Measurements from ENCODE around the gene GFRA1.

Gene GFRA1, protein sequence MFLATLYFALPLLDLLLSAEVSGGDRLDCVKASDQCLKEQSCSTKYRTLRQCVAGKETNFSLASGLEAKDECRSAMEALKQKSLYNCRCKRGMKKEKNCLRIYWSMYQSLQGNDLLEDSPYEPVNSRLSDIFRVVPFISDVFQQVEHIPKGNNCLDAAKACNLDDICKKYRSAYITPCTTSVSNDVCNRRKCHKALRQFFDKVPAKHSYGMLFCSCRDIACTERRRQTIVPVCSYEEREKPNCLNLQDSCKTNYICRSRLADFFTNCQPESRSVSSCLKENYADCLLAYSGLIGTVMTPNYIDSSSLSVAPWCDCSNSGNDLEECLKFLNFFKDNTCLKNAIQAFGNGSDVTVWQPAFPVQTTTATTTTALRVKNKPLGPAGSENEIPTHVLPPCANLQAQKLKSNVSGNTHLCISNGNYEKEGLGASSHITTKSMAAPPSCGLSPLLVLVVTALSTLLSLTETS

GRCh38 chr10:116272440-116273283, at the start of gene GFRA1:
Gene GFRA1 (minus strand): TSS chr10:116273206. CDS start chr10:116272029, 1,177 bp downstream.
- Histone ChIP-seq H3K9ac (ENCODE audit: low read length) (no peak within 1 kb of the TSS), H3K4me3 (ENCODE audit: low read length) (peak within 1 kb of the TSS; percentile 72), H3K36me3 (ENCODE audit: control insufficient read depth, insufficient read depth, low read length) (no peaks in the 10 kb centered on the region), H3K27ac (ENCODE audit: low read depth, low read length) (peak within 1 kb of the TSS; percentile 71), H3K4me1 (ENCODE audit: control insufficient read depth, insufficient read depth, low read length) (no peaks in the 10 kb centered on the region), H3K27me3 (ENCODE audit: control insufficient read depth, insufficient read depth, low read length) (peaks cover 4% of the 10 kb centered on the region)

DNA sequence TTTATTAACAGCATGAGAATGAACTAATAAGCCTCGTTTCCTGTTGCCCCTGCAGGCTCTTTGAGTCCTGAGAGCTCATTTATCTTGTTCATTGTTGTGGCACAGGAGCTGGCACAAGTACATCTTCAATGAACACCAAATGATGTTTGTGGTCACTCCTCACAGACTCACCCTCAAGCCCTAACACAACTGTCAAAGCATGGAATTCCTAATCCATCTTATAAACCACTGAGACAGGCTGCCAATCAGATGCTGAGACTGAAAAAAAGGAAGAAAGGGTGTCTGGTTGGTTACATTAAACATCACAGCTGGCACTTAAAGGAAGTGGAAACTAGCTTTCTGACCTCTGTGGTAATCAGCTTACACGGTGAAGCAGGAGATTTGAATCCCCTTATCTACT, 43.5 kb upstream of the GFRA1 start:
- Histone ChIP-seq H3K9ac (ENCODE audit: low read length) (no peak overlapping the region), H3K36me3 (ENCODE audit: control insufficient read depth, insufficient read depth, low read length) (no peaks in the 10 kb centered on the region), H3K27ac (ENCODE audit: low read depth, low read length) (no peak overlapping the region), H3K27me3 (ENCODE audit: control insufficient read depth, insufficient read depth, low read length) (no peaks in the 10 kb centered on the region), H3K4me1 (ENCODE audit: control insufficient read depth, insufficient read depth, low read length) (no peaks in the 10 kb centered on the region), H3K4me3 (ENCODE audit: low read length) (no peak overlapping the region)

DNA sequence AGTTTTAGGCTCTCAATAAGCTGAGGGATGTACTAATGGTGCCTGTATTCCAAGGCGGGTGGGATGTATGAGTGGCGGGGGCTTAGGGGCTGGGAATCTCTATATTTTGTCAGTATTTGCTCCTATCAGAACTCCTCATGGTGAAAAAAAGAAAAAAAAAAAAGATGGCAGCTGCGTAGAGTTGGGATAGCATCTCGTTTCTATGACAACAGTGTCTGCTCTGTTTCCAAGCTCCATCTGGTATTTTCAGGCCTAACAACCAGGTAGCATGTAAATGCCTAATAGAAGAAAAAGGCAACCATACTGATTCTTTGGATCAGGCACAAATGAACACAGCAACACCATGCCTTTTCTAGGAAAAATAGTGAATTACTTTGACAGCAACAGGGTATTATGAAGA, 39.5 kb upstream of the GFRA1 start:
- no peaks in the 10 kb centered on the region for H3K36me3 ChIP-seq (ENCODE audit: control insufficient read depth, insufficient read depth, low read length)
- no peak overlapping the region for H3K27ac ChIP-seq (ENCODE audit: low read depth, low read length)
- no peak overlapping the region for H3K4me3 ChIP-seq (ENCODE audit: low read length)
- H3K9ac ChIP-seq (ENCODE audit: low read length): no peak overlapping the region
- H3K27me3 ChIP-seq (ENCODE audit: control insufficient read depth, insufficient read depth, low read length): no peaks in the 10 kb centered on the region
- no peaks in the 10 kb centered on the region for H3K4me1 ChIP-seq (ENCODE audit: control insufficient read depth, insufficient read depth, low read length)

GRCh38 chr10:116311706-116312490, 38.9 kb upstream of the GFRA1 start:
- H3K4me3 ChIP-seq (ENCODE audit: low read length): no peak overlapping the region
- H3K4me1 ChIP-seq (ENCODE audit: control insufficient read depth, insufficient read depth, low read length): no peaks in the 10 kb centered on the region
- H3K27ac ChIP-seq (ENCODE audit: low read depth, low read length): no peak overlapping the region
- no peaks in the 10 kb centered on the region for H3K27me3 ChIP-seq (ENCODE audit: control insufficient read depth, insufficient read depth, low read length)
- H3K9ac ChIP-seq (ENCODE audit: low read length): no peak overlapping the region
- H3K36me3 ChIP-seq (ENCODE audit: control insufficient read depth, insufficient read depth, low read length): no peaks in the 10 kb centered on the region

DNA sequence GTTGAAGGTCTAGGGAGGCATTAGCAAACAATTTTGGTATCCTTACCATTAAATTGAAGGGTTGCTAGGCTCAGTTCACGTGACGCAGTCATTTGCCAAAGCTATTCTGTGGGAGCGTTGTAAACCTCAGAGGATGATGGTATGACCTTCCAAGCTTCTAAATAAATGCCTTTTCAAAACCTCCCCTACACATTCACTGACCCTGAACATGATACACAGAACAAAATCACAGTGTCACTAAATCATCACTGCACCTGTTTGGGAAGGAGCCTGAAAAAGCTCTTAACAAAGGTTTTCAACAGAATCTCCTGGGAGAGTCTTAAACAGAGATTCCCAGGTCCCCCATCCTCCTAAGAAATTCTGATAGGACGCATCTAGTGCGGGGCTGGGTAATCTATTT, 38.0 kb upstream of the GFRA1 start:
- no peaks in the 10 kb centered on the region for H3K4me1 ChIP-seq (ENCODE audit: control insufficient read depth, insufficient read depth, low read length)
- no peak overlapping the region for H3K9ac ChIP-seq (ENCODE audit: low read length)
- H3K27me3 ChIP-seq (ENCODE audit: control insufficient read depth, insufficient read depth, low read length): no peaks in the 10 kb centered on the region
- no peak overlapping the region for H3K27ac ChIP-seq (ENCODE audit: low read depth, low read length)
- H3K4me3 ChIP-seq (ENCODE audit: low read length): no peak overlapping the region
- no peaks in the 10 kb centered on the region for H3K36me3 ChIP-seq (ENCODE audit: control insufficient read depth, insufficient read depth, low read length)

DNA sequence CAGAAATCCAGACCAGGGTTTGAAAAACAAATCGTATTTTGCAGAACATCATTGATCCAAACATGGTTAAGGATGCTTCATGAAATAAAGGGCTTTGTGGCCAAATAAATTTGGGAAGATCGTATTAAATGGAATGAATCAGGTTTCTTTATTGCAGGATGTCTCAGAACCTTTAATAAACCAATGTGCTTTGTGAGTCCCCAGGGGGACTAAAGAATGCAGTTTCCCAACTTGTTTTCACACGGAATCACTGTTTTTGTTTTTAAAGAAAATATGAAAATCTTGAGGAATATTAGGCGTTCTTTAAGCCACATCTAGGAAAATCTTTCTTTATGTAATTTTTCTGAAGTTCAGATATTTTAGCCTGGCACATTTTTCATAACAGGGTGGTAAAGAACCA, 34.4 kb upstream of the GFRA1 start:
- H3K4me3 ChIP-seq (ENCODE audit: low read length): no peak overlapping the region
- no peak overlapping the region for H3K27ac ChIP-seq (ENCODE audit: low read depth, low read length)
- H3K4me1 ChIP-seq (ENCODE audit: control insufficient read depth, insufficient read depth, low read length): no peaks in the 10 kb centered on the region
- no peak overlapping the region for H3K9ac ChIP-seq (ENCODE audit: low read length)
- no peaks in the 10 kb centered on the region for H3K36me3 ChIP-seq (ENCODE audit: control insufficient read depth, insufficient read depth, low read length)
- H3K27me3 ChIP-seq (ENCODE audit: control insufficient read depth, insufficient read depth, low read length): no peaks in the 10 kb centered on the region

- Histone ChIP-seq H3K4me1 (ENCODE audit: control insufficient read depth, insufficient read depth, low read length) (no peaks in the 10 kb centered on the region), H3K27ac (ENCODE audit: low read depth, low read length) (no peak overlapping the region), H3K9ac (ENCODE audit: low read length) (no peak overlapping the region), H3K36me3 (ENCODE audit: control insufficient read depth, insufficient read depth, low read length) (no peaks in the 10 kb centered on the region), H3K4me3 (ENCODE audit: low read length) (no peak overlapping the region), H3K27me3 (ENCODE audit: control insufficient read depth, insufficient read depth, low read length) (no peaks in the 10 kb centered on the region)
Measured at GRCh38 chr10:116306847-116307246, 33.8 kb upstream of the GFRA1 start.

GRCh38 chr10:116304923-116305322, 31.9 kb upstream of the GFRA1 start:
- H3K4me3 ChIP-seq (ENCODE audit: low read length): no peak overlapping the region
- no peaks in the 10 kb centered on the region for H3K4me1 ChIP-seq (ENCODE audit: control insufficient read depth, insufficient read depth, low read length)
- H3K9ac ChIP-seq (ENCODE audit: low read length): no peak overlapping the region
- no peaks in the 10 kb centered on the region for H3K36me3 ChIP-seq (ENCODE audit: control insufficient read depth, insufficient read depth, low read length)
- no peak overlapping the region for H3K27ac ChIP-seq (ENCODE audit: low read depth, low read length)
- H3K27me3 ChIP-seq (ENCODE audit: control insufficient read depth, insufficient read depth, low read length): no peaks in the 10 kb centered on the region

- H3K4me3 ChIP-seq (ENCODE audit: low read length): no peak overlapping the region
- H3K36me3 ChIP-seq (ENCODE audit: control insufficient read depth, insufficient read depth, low read length): no peaks in the 10 kb centered on the region
- H3K9ac ChIP-seq (ENCODE audit: low read length): no peak overlapping the region
- H3K27me3 ChIP-seq (ENCODE audit: control insufficient read depth, insufficient read depth, low read length): no peaks in the 10 kb centered on the region
- no peaks in the 10 kb centered on the region for H3K4me1 ChIP-seq (ENCODE audit: control insufficient read depth, insufficient read depth, low read length)
- no peak overlapping the region for H3K27ac ChIP-seq (ENCODE audit: low read depth, low read length)
Measured at GRCh38 chr10:116300542-116300941, 27.5 kb upstream of the GFRA1 start.

- Histone ChIP-seq H3K4me3 (ENCODE audit: low read length) (no peak overlapping the region), H3K27ac (ENCODE audit: low read depth, low read length) (no peak overlapping the region), H3K36me3 (ENCODE audit: control insufficient read depth, insufficient read depth, low read length) (no peaks in the 10 kb centered on the region), H3K27me3 (ENCODE audit: control insufficient read depth, insufficient read depth, low read length) (no peaks in the 10 kb centered on the region), H3K4me1 (ENCODE audit: control insufficient read depth, insufficient read depth, low read length) (no peaks in the 10 kb centered on the region), H3K9ac (ENCODE audit: low read length) (no peak overlapping the region)
Measured at GRCh38 chr10:116298586-116298985, 25.6 kb upstream of the GFRA1 start.

GRCh38 chr10:116296291-116296721, 23.3 kb upstream of the GFRA1 start:
- no peaks in the 10 kb centered on the region for H3K4me1 ChIP-seq (ENCODE audit: control insufficient read depth, insufficient read depth, low read length)
- no peak overlapping the region for H3K9ac ChIP-seq (ENCODE audit: low read length)
- H3K27ac ChIP-seq (ENCODE audit: low read depth, low read length): no peak overlapping the region
- H3K4me3 ChIP-seq (ENCODE audit: low read length): no peak overlapping the region
- H3K27me3 ChIP-seq (ENCODE audit: control insufficient read depth, insufficient read depth, low read length): no peaks in the 10 kb centered on the region
- no peaks in the 10 kb centered on the region for H3K36me3 ChIP-seq (ENCODE audit: control insufficient read depth, insufficient read depth, low read length)

DNA sequence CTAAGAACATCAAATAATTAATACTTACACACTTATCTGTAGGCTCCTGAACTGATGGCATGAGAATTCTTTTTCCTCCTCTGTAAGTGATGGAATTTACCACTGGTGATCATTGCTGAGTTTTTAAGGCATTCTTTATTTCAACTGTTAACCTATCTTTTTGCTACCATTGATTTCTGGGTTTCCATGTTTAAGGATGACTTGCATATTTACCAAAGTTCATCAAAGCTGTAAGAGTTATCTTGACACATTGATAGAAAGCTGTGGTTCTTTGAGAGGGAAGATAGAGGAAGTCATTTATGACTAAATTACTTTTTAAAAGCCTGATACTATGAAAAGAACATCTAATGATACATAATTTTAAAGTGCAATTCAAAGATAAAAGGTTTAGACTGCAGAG, 19.5 kb upstream of the GFRA1 start:
- H3K4me1 ChIP-seq (ENCODE audit: control insufficient read depth, insufficient read depth, low read length): no peaks in the 10 kb centered on the region
- no peaks in the 10 kb centered on the region for H3K27me3 ChIP-seq (ENCODE audit: control insufficient read depth, insufficient read depth, low read length)
- no peak overlapping the region for H3K9ac ChIP-seq (ENCODE audit: low read length)
- no peak overlapping the region for H3K4me3 ChIP-seq (ENCODE audit: low read length)
- H3K36me3 ChIP-seq (ENCODE audit: control insufficient read depth, insufficient read depth, low read length): no peaks in the 10 kb centered on the region
- H3K27ac ChIP-seq (ENCODE audit: low read depth, low read length): no peak overlapping the region
